HG02884 (cell line): ENCODE results near the gene PLCZ1.
"Not testable (repeated sequence)": the region's sequence is repeated elsewhere in the genome, so short reads cannot be mapped to it uniquely, and the experiment has no call there.

ENCODE experiments used
- ATAC-seq: cut with Tn5 transposase; IDR thresholded peaks from one replicate; pipeline ENCODE4 v1.9.1; 2021; ENCODE audit warnings: mild to moderate bottlenecking, moderate library complexity; ENCODE audit not compliant: unreplicated experiment

Gene PLCZ1

DNA sequence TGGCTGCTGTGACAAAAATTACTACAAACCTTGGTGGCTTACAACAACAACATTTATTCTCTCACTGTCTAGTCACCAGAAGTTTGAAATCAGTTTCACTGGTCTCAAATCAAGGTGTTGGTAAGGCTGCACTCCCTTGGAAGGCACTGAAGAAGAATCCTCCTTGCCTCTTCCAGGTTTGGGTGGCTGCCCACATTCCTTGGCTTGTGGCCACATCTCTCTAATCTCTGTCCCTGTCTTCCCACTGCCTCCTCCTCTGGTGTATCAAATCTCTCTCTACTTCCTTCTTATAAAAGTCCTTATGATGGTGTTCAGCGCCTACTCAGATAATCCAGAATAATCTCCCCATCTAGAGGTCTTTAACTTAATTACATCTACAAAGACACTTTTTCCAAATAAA is 31.0 kb downstream of the PLCZ1 start:
- no peak for ATAC-seq

- ATAC-seq: no peak
Observed at GRCh38 chr12:18703911-18704310, 33.9 kb downstream of the PLCZ1 start.

- ATAC-seq: no peak
Observed at GRCh38 chr12:18703321-18703720, 34.5 kb downstream of the PLCZ1 start.

GRCh38 chr12:18700271-18700670 is 37.5 kb downstream of the PLCZ1 start:
- ATAC-seq: no peak

GRCh38 chr12:18696971-18697602 is 40.7 kb downstream of the PLCZ1 start:
- ATAC-seq: no peak

- ATAC-seq: not testable (repeated sequence)
Observed at GRCh38 chr12:18693986-18694385, 43.8 kb downstream of the PLCZ1 start.

- ATAC-seq: no peak
Observed at GRCh38 chr12:18690653-18691052, 47.2 kb downstream of the PLCZ1 start.

- ATAC-seq: no peak
Observed at GRCh38 chr12:18689771-18690170, 48.0 kb downstream of the PLCZ1 start.

- no peak for ATAC-seq
Observed at GRCh38 chr12:18684430-18684829, 53.4 kb downstream of the PLCZ1 start.

DNA sequence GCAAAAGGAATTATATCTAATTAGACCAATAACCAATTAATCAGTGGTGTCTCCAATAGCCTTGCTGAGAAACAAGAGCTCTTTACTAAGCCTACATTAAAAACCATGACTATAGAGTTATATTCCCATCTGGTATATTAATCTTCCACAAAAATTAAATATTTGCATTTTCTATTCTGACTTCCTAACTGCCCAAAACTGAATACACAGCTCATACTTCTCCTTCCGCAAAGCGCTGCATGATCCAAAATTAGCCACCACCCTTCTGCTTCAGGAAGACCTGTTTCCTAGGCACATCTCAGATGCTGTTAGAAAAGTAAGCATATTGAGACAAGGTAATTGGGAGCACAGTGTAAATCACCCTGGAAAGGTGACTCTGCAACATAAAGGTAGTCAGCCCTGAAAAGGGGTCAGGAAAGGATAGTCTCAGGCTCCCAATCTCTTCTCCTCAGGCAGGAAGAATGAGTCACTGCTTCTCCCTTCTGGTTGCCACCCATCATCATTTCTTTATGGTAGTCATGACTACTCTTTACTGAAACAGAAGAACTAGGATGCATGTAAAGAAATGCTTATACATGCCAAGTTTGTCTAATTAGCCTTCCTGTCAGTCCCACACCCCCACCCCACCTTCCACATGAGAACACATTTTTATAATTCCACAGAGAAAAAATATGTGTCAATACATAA is 54.3 kb downstream of the PLCZ1 start:
- no peak for ATAC-seq

GRCh38 chr12:18681818-18682217 is 56.0 kb downstream of the PLCZ1 start:
- ATAC-seq: no peak

DNA sequence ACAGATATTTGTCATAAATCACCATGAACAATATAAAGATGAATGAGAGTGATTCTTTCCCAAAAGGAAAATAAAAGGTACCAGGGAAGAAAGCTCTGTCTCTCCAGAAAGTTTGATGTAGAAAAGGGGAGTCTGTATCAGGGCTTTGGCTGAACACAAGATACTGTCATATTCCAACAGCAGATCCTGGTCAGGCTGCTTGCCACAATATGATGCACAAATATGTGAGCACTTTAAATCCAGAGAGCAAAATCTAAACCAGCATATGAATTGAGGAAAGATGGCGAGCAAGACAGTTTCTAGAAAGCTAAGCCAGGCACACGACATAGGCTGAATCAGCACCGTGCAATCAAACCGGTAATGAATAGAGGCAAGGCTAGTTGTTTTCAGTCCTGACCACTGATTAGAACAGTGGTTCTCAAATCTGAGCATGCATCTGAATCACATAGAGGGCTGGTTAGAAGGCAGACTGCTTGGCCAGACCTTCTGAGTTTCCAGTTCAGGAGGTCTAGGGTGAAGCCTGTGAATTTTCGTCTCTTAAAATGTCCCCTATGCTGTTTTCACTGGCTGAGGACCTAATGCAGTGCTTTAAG is 60.7 kb downstream of the PLCZ1 start:
- ATAC-seq: no peak

DNA sequence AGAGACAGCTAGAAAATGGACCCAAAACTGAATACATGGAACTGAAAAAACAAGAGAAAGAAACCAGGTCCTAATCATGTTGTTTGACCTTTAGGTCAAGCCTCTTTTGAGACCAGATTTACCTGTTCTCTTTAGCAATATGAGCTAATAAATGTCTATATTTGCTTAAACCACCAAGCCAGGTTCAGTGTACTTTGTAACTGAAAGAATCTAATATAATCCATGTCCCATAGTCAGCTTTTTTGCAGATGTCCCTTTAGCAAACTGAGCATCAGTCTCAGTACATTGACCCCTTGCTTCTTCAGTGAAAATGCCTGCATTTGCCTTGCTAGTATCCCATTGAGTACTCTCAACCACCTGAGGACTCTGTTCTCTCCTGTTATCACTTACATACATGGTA is 61.7 kb downstream of the PLCZ1 start:
- ATAC-seq: no peak

- no peak for ATAC-seq
Observed at GRCh38 chr12:18658829-18659228, 79.0 kb downstream of the PLCZ1 start.

DNA sequence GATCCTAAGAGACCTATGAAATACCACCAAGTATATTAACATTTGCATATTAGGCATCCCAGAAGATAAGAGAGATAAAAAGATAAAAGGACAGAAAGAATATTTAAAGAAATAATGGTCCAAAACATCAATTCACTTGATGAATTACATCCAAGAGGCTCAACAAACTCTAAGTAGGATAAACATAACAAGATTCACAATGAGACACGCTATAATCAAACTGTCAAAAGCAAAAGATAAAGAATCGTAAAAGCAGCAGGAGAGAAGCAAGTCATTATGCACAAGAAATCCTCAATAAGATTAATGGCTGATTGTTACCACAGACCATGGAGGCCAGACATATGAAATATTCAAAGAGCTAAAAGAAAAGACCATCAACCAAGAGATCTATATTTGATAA is 79.6 kb downstream of the PLCZ1 start:
- ATAC-seq: no peak

- no peak for ATAC-seq
Observed at GRCh38 chr12:18655351-18655750, 82.5 kb downstream of the PLCZ1 start.

- no peak for ATAC-seq
Observed at GRCh38 chr12:18653465-18653864, 84.3 kb downstream of the PLCZ1 start.

- no peak for ATAC-seq
Observed at GRCh38 chr12:18652596-18652995, 85.2 kb downstream of the PLCZ1 start.

DNA sequence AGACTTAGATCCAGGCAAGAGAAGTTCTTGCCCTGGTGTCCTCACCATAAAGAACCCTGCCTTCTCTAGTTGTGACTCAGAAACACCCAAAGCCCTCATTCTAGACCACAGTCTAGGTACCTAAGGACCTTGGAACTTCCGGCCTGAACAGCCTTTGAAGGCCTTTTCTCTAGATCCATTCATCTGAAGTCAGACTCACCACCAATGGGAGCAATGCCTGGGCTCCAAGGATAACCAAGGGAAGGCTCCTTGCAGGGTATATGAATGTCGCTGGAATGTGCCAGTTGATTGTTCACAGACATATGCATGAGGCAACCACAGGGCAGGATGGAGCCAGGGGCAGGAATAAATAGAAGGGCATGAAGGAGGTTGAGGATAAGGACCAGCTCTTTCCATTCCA is 86.3 kb downstream of the PLCZ1 start:
- no peak for ATAC-seq

- ATAC-seq: no peak
Observed at GRCh38 chr12:18646286-18646890, 91.4 kb downstream of the PLCZ1 start.

GRCh38 chr12:18644564-18644963 is 93.2 kb downstream of the PLCZ1 start:
- ATAC-seq: no peak

DNA sequence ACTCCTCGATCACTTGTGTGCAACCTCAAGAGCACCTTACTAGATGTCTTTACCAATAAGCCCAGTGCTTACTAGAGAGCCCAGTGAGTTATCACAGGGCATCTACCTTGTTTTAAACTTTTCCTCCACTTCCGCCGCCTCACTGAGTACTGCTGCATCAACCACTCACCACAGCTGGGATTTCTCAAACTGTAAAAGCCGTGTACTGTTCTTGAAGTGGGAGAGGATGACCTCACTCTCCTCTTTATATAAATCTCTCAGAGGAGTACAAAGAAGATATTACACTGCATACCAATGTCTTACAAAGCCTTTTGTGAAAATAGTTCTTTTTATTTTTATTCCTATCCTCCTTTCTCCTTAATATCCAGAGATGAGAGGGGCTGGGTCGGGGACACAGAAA is 94.1 kb downstream of the PLCZ1 start:
- ATAC-seq: no peak
